ENCODE results near the gene ITGA3.
"Not testable (repeated sequence)": the region's sequence is repeated elsewhere in the genome, so short reads cannot be mapped to it uniquely, and the experiment has no call there.

ITGA3 gene

DNA sequence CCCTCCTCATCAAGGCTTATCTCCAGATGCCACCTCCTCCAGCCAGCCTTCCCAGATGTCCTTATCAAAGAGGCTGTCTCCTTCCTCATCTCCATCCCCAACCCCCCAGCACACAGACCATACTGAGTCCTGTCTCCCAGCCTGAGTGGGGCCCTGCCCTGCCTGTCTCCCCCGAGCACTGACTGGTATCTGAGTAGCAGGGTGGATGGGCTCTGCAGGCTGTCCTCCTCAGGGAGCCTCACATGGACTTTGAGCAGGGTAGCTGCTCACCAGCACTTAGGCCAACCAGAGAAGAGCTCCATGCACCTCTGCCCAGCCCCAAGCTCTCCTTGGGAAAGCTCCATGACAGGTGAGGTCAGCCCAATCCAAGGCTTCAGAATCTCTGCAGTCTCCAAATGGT, 20.0 kb upstream of the ITGA3 start:
- no peak for FAIRE-seq

DNA sequence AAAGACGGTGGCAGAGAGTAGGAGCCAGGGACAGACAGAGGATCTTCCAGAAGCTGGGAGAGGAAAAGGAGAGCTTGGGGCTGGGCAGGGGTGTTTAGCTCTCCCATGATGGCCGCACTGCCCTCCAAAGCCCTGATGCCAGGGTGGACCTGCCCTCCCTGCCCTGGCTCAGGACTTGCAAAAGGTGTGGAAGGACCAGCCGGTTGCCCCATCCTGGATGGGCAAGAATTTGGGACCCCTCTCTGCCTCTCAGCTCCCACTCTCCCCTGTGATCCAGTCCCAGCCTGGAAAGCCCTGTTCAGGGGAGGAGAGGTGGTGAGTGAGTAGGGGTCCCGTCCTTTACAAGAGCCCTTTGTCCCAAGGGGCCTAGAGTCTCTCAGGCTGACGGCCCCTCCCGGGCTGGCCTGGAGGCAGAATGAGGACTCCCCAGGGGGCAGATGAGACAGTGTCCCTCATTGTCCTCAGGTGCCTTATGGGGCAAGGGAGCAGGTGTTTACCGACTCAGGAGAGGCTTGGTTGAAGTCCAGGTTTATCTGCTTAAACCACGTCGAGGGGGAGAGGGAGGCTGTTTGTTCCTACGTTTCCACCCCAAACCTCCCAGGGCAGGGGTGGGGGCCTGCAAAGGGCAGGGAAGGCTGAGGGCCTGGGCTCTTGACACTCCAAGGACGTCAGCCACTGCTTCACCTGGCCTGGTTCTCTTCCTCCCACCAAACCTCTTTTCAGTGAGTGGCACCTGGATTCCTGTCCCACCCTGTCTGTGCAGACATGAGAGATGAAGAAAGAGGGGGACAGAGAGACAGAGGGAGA, 19.3 kb upstream of the ITGA3 start:
- no peak for FAIRE-seq

DNA sequence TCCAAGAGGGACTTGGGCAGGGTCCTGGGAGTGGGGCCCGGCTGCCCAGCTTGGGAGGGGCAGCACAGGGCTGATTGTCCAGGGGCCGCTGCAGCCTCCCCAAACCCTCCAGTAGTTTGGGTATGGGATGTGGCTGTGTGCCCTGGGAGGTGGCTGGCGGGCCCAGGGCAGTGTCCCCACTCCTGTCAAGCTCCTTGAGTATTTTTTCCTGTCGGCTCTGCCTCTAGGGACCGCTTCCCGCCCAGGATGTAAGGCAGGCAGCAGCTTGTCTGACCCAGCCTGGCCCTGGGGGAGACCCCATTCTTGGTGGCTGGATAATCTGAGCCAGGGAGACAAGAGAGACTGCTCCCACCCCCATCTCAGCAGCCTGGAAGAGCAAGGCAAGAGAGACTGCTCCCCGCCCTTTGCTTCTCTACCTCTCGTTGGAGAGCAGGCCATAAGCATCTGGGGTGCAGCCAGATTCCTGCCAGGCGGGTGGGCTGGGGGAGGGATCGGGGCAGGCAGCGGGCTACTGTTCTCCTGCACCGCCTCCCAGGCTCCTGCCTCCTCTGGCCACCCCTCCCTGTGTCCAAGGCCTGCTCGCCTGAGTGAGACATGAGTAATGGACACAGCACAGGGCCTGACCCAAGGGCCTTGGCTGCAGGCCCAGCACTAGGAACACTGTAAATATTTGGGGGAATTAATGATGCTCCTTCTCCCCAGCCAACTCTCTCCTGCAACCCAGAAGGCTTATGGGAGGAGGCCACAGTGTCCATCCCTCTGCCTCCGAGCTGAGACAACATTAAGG, 18.4 kb upstream of the ITGA3 start:
- FAIRE-seq, result no peak

DNA sequence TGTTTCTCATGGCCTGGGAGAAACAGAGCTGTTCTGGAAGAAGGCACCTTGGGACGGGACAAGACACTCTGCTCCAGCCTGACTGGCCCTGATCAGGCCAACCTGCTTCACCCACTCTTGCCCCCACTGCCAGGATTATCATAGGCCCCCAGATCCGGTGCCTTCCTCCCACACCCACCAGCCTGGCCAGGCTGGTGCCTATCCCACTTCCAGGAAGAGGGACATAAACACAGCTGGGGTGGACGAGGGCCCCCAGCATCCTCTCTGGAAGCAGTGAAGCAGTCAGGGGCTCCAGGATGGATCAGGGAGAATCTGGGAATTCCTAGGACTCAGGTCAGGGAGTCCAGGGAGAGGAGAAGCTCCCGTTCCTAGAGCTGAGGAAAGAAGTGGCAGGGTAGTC, 16.9 kb upstream of the ITGA3 start:
- no peak for FAIRE-seq

DNA sequence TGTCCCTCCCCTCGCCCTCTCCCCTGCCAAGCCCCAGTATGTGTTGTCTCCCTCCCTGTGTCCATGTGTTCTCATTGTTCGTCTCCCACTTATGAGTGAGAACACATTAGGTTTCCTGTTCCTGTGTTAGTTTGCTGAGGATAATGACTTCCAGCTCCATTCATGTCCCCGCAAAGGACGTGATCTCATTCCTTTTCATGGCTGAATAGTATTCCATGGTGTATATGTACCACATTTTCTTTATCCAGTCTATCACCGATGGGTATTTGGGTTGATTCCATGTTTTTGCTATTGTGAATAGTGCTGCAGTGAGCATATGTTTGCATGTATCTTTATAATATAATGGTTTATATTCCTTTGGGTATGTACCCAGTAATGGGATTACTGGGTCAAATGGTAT, 15.4 kb upstream of the ITGA3 start:
- not testable (repeated sequence) for FAIRE-seq

DNA sequence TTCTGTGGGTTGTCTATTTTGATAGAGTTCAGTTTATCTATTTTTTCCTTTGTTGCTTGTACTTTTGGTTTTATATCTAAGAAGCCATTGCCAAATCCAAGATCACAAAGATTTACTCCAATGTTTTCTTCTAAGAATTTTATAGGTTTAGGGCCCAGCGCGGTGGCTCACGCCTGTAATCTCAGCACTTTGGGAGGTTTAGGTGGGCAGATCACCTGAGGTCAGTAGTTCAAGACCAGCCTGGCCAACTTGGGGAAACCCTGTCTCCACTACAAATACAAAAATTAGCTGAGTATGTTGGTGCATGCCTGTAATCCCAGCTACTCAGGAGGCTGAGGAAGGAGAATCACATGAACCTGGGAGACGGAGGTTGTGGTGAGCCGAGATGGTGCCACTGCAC, 13.7 kb upstream of the ITGA3 start:
- no peak for FAIRE-seq

DNA sequence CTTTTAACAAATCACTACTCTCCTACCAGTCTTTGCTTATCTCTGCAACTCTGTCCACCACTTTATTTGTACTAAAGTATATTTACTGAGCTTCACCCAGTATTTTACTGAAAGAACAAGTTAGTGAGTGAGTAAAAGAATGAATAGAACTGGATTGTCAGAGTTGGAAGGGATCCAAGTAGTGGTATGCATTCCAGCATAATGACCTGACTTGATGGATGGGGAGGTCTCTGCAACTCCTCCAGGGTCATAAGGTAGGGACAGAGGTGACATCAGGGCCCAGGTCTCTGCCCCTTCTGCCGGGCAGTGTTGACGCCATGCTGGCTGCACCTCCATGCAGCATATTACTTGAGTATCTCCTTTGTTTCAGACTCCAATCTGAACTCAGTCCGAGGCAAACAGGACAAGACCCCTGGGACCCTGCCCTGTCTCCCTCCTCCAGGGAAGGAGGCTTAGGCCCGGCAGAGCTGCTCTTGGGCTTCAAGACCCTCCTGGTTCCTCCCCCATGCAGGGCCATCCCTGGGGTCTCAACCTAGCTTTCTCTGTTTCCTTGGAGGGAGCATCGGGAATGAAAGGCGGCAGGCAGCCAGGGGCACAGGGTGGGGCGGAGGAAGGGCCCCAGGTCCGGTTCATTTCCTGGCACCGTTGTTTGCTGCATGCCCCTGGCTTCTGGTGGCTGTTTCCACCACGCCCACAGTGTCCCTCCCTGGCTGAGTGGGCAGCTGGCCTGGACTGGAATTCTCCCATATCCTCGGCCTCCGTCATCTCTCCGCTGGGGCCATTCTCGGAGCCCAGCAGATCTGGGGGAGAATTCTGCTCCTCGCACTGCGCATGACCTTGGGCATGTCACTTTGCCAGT, 12.4 kb upstream of the ITGA3 start:
- no peak for FAIRE-seq

DNA sequence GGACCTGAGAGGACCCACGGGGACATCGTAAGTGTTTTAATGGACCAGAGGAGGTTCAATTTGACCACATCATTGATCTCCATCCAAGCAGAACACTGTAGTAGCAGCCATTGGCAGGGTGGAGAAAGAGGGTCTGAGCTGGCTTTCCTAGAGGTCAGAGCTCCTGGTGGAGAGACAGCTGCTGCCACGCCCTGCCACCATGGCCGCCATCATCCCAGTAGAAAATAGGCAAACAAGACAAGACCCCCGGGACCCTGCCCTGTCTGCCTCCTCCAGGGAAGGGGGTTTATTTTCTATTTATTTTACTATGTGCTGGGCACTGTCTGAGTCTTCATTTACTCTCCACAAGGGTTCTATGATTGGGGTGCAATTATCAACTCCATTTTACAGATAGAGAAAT, 11.4 kb upstream of the ITGA3 start:
- FAIRE-seq, result no peak

DNA sequence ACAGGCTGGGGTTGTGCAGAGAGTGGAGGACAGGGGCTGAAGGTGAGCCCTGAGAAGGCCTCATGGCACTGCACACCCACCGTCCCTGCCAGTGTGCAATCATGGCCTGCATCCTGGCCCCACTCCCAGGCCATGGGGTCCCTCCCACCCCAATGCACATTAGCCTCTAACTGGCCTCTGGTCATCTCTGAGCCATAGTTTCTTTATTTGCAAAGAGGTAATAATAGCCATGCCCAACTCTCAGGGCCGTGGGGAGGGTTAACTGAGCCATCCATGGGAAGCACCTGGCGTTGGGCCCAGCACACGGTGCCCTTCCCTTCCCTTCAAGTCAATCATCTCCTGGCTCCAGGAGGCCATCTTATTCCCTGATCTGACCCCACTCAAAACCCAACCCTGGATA, 10.8 kb upstream of the ITGA3 start:
- FAIRE-seq, result no peak

DNA sequence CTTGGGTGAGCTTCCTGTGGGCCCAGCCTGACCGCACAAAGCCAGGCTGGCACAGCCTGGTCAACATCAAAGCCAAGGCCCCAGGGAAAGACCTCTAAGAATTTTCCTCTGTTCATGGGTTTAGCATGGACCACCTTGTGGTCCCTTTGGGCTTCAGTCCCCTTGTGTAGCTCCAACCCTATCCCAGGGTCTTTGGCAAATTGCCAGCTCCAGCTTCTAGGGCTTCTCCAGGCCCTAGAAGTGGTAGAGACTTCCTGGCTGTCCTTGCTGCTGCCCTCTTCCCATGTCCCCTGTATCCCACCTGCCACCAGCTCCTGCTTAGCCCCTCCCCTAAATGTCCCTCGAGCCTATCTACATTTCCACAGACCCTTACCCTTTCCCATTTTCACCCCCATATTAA, 9.7 kb upstream of the ITGA3 start:
- FAIRE-seq, result no peak

DNA sequence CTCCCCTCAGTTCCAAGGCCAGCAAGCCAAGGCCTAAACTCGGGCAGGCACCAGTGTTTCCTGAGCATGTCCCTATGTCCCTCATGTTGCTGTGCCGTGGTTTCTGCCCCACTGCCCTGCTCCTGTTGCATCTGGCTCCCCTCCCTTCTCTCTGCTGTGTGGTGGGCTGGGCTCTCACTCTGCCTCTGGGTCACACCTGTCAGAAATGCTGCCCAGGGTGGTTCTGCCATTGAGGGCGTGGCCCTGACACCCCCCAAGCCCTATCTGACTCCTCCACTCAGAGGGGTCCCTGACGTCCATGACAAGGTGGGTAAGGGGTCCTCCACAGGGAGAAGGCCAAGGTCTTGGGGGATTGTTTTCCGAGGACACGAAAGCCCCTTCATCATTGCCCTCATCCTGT, 9.2 kb upstream of the ITGA3 start:
- FAIRE-seq, result no peak

DNA sequence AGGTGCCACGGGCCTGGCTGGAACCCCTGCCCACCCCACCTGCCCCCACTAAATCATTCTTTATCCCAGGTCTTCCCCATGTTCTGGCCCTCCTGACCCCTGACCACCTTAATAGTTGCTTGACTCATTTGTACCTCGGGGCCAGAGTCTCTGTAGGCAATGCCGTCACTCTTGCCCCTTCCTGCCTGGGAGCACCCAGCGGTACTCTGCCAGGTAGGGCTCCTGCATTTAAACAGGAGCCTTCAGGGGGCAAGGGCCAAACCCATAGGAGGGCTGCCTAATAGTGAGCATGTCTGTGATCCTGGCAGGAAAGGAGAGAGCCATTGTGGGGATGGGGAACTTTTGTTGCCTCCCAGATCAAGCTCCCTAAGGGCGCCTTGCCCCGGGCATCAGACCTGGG, 8.8 kb upstream of the ITGA3 start:
- FAIRE-seq, result no peak

DNA sequence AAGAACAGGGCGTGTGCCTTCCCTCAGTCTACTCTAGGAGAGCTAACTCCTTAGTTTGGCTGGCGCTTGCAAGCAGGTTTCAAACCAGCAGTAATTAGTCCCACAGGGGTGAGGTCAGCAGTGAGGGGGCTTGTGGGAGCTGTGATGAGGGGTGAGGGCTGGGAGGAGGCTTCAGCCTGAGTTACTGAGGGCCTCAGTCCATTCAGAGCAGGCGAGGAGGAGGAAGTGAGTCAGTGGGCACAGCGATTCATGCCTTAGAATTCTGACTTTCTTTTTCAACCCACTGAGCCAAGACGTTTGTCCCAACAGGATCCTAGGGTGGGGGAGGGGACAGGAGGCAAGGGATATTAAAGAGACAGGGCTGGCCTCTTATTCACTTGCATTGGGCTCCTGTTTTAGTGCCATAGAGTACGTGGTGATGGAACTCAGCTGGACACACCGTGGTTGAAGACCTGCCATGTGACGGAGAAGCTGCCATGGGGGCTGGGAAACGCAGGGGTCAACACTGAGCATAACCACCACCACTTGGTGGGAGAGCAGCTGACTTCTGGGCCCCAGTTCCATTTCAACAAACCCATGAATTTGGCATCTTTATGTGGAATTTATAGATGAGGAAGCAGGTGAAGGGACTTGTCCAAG, 8.3 kb upstream of the ITGA3 start:
- no peak for FAIRE-seq

DNA sequence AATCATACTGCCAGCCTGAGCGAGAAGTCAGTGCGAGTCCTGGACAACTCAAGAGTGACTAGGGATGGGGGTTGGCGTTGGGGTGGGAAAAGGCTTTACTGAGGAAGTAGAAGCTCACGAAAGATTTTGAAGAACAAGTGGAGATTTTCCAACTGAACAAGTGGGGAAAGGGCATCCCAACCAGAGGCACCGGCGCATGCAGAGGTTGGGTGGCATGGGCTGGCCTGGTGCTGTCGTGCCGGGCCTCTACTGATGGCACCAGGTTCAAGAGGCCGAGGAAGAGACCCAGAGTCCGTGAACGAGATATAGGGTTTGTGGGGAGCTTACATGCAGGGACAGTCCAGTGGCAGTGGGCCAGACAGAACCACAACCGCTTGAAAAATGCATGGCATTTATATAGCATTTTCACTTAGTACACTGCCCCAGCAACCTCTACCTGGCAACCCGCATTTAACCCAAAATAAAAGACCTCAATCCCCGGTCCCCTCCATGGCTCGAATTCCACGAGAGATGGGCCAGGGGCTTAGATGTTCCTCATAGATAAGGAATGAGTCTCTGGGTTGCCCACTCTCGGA, 7.7 kb upstream of the ITGA3 start:
- FAIRE-seq, result no peak

DNA sequence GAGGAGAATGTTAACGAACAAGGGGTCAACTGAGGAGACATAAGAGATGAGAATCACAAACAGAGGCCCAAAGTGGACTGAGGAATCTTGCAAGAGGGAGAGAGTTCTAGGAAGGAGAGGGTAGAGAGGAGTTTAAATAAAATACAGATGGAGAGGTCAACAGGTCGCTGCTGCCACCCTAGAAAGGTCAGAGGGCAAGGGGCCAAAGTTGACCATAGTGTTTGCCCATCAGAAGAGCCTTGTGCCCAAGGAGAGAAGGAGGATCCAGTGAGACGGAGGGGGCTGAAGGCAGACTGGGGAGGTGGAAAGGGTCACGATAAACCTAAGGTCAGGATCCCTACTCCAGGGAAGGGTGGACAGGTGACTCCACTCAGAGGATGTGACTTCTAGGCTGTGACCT, 6.9 kb upstream of the ITGA3 start:
- FAIRE-seq, result no peak

DNA sequence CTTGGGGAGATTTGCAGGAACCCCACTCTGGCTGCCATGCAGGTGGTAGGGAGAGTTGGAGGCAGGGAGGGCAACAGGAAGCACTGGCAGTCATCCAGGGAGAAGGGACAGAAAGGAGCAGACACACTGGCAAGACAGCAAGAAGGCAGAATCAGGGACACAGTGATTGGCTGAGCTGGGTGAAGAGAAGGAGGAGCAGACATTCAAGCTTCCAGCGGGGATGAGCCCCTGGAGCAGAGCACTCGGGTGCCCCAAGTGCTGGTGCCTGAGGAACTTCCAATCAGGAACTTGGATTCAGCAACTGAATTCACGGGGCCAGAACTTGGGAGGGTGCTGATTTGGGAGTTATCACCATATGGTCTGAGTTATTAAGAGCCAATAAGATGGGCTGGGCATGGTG, 6.3 kb upstream of the ITGA3 start:
- FAIRE-seq, result no peak

DNA sequence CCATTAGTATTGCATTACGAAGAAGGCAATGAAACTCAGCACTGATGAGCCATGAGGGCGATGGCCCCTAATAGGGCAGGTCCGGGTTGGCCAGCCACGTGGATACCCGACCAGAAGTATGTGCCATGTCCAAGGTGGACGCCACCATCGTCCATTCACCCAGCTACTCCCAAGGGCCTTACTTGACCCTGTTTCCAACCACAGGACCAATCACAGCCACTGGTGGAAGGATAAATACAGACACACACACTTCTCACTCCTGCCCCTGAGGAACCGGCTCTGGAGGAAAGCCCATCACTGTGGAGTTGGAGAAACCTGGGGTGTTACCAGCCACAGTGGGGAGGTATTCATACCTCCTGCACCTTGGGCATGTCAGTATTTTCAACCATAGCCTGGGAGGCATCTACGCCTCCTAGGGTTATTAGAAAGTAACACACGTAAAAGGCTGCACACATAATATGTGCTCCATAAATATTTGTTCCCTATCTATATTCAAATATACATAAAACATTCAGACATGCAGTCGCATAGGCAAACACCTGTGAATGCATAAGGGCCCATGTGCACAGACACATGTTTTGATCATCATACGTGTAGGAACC, 5.4 kb upstream of the ITGA3 start:
- FAIRE-seq, result no peak

DNA sequence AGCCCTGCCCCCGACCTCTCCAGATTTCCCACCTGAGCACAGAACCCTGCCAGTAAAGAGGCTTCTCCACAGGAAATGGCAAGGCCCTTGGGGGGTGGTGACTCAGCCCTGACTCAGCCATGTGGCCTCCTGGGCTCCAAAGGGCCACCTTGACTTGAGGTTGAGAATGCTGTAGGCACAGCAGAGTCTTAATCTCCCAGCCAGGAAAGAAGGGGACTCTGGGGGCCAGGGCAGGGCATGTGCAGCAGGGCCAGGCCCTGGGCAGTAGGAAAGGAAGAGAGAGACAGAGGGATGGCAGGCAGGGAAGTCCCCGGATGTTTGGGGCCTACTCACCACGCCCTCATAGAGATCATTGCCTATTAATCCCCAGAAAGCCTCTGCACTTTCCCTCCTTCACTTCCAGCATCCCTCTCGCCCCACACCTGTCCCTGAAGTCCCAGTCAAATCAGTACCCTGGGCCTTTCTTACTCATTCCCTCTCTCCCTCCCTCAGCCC, 4.8 kb upstream of the ITGA3 start:
- no peak for FAIRE-seq

DNA sequence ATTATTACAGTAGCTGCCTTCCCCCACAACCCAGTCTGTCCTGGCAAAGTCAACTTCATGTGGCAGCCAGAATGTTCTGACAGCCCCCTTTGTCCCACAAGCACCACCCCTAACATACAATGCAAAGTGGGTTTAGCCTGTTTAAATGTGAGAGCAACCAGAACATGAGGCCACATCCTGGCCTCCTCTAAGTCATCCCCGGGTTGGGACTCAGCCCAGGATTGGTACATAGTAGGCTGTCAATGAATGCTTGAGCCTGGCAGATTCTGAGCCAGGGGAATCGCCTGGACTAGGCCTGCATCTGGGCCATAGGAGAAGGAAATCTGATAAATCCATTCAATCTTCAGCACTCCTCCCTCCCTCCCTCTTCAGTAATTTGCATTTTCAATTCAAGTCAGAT, 4.3 kb upstream of the ITGA3 start:
- no peak for FAIRE-seq

DNA sequence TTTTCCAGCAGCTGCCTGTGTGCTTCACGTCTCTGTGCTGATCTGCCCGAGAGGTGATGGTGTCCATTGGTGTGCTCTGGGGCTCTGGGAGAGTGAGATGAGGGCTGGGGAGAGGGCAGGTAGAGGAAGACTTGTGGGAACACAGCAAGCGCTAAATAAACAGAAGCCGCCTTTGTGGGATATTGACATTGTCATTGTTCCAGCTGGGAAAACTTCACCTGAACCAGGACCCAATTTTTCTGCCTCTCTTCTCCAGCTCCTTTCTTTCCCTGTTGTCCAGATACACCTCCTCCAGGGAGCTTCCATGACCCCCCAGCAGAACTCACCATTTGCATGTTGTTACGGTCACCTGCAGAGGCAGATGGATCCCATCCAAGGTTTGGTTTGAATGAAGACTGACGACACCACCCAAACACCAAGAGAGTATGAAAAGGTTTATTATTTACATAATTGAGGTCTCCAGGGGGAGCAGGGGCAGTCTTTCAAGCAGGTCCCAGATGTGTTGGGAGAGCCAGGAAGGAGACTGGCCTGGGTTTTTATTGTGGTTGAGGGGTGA, 3.6 kb upstream of the ITGA3 start:
- FAIRE-seq, result no peak

DNA sequence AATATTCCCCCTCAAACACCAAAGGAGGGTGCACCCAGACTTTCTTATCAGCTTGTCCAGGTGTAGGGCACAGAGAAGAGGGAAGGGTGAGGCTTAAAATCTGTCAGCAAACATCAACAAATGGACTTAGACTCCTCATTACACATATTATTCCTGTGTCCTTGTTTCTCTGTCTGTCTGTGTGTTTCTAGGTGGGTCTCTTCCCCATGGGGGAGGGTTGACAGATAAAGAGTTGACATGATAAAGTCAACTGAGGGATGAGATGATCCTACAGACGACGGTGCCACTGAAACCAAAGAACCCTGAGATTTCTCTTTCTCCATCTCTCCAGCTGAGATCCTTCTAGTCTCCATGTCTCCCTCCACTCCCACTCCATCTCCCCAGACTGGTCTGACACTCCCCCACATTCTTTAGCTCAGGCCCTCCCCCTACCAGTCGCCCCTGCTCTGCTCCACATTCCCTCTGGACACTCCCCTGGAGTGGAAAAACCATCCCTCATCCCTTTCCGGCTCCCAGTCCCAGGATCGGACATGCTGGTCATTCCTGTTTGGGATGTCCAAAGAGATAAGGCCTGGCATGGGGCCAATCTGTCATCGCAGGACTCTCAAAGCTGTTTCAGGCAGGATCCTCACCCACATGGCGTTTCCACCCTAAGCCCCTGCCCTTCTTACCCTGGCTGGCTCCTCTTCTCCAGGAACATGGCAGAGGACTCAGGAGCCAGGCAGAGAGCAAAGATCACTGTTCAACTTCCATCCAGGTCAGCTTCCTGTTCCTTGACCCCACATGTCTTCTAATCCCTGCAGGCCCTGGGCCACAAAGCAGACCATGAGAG, 2.9 kb upstream of the ITGA3 start:
- no peak for FAIRE-seq

Measured in colon (tissue), 2 donors.